Measurements from ENCODE around the gene WHAMM.

DNA sequence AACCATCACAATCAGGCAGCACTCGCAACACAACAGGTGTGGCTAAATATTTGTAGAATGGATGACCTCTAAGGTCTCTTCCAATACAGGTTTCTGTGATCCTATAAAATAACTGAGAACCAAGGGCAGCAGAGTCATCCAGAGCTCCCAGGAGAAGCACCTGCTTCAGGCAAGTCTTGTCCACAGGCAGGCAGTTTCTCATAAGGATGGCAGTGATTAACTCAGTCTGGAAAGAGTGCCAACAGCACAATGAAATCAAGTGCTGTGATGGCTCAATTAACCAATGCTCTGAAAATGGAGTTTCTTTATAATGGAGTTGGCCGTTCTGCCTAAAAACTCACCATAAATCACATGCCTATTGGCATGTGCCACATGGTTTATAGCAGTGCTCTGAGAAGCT is 72.3 kb downstream of the WHAMM start:
- TF ChIP-seq, protein P1, sequence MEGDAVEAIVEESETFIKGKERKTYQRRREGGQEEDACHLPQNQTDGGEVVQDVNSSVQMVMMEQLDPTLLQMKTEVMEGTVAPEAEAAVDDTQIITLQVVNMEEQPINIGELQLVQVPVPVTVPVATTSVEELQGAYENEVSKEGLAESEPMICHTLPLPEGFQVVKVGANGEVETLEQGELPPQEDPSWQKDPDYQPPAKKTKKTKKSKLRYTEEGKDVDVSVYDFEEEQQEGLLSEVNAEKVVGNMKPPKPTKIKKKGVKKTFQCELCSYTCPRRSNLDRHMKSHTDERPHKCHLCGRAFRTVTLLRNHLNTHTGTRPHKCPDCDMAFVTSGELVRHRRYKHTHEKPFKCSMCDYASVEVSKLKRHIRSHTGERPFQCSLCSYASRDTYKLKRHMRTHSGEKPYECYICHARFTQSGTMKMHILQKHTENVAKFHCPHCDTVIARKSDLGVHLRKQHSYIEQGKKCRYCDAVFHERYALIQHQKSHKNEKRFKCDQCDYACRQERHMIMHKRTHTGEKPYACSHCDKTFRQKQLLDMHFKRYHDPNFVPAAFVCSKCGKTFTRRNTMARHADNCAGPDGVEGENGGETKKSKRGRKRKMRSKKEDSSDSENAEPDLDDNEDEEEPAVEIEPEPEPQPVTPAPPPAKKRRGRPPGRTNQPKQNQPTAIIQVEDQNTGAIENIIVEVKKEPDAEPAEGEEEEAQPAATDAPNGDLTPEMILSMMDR (IDR thresholded peaks at IDR 0.05), result no peak
- no peak for TF ChIP-seq POLR2A (IDR thresholded peaks at IDR 0.05)
